Endothelial cell of umbilical vein (primary cell): ENCODE data around the gene OR5D16.

Experiments used
- CTCF ChIP-seq, 2 donors: IDR thresholded peaks; 1 replicate in 1 of 2; 2 replicates in 1 of 2; pipeline ENCODE4 v1.5.1; 2011; ENCODE audit warnings: low read length in 2 of 2, mild to moderate bottlenecking in 2 of 2, moderate library complexity in 2 of 2, control low read depth in 1 of 2, inconsistent platforms in 1 of 2, low read depth in 1 of 2; ENCODE audit not compliant: insufficient read depth in 1 of 2; ENCODE audit errors: extremely low read depth in 1 of 2
- EZH2 ChIP-seq: IDR thresholded peaks from 2 replicates; pipeline ENCODE4 v1.6.1; 2012; ENCODE audit warnings: borderline replicate concordance, low read depth, mild to moderate bottlenecking, moderate library complexity, low read length, inconsistent platforms; ENCODE audit not compliant: severe bottlenecking
- FOS ChIP-seq: IDR thresholded peaks from 2 replicates; pipeline ENCODE4 v1.6.1; 2011; ENCODE audit warnings: mild to moderate bottlenecking, low read length, moderate library complexity, borderline replicate concordance; ENCODE audit not compliant: insufficient read depth
- JUN ChIP-seq: IDR thresholded peaks from 2 replicates; pipeline ENCODE4 v1.6.1; 2011; ENCODE audit warnings: borderline replicate concordance, low read depth; ENCODE audit not compliant: insufficient read length, insufficient read depth
- MAX ChIP-seq: IDR thresholded peaks from 2 replicates; pipeline ENCODE4 v1.6.1; 2011; ENCODE audit not compliant: insufficient read depth, insufficient read length
- MYC ChIP-seq: IDR thresholded peaks from one replicate; pipeline ENCODE4 v1.6.1; 2011; ENCODE audit warnings: mild to moderate bottlenecking, low read depth, low read length
- POLR2A ChIP-seq: IDR thresholded peaks from 2 replicates; pipeline ENCODE4 v1.6.1; 2012; ENCODE audit warnings: low read depth, mild to moderate bottlenecking, control low read depth, low read length
- POLR2AphosphoS5 ChIP-seq: IDR thresholded peaks from 2 replicates; pipeline ENCODE4 v1.6.1; 2012; ENCODE audit warnings: low read depth, mild to moderate bottlenecking, control low read depth, low read length, moderate library complexity; ENCODE audit not compliant: insufficient read depth

GRCh38 chr11:55847453-55847852 is 8.9 kb downstream of the OR5D16 start:
- TF ChIP-seq EZH2 (no peak), CTCF (IDR thresholded peaks at IDR 0.05; ENCODE audit: extremely low read depth in 1 of 2, insufficient read depth in 1 of 2, low read depth in 1 of 2, low read length in 2 of 2) (no peak), POLR2A (no peak), MAX (no peak), POLR2AphosphoS5 (no peak), MYC (no peak), JUN (no peak), FOS (no peak)
